ENCODE data around the gene OMP. TPM values are rescaled to one million over a fixed set of nuclear protein-coding genes. Genes with fewer than 3 reads are reported as not detected.

OMP gene
- total RNA-seq, 1 donor from 2014 or later, result not detected

DNA sequence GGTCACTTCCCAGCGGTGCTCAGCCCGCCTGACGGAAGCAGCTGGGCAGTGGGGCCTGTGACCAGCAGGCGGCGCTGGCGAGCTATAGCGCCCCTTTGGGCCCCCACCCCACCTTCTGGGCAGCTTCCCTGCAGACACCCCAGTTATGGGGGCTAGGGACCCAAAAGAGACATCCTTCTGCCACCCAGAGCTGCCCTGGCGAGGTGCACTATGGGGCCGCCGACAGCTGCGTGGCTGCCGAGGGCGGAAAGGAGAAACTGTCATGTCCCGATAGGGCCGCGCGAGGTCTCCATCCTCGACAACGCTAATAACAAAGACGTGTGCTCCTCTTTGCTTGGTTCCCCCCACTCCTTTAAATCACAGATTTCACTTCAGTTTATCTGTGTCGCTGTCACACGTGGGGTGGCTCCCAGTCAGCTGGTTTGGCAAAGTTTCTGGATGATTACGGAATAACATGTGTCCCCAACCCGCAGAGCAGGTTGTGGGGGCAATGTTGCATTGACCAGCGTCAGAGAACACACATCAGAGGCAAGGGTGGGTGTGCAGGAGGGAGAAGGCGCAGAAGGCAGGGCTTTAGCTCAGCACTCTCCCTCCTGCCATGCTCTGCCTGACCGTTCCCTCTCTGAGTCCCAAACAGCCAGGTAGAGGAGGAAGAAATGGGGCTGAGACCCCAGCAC, 24.7 kb downstream of the OMP start:
- no peak for FAIRE-seq
- DNase-seq (ENCODE audit: low read depth), result no peak
- Histone ChIP-seq H3K27me3 (ENCODE audit: control insufficient read depth, insufficient read depth, low read length) (no peaks in the 10 kb centered on the region), H3K4me3 (ENCODE audit: low read depth, low read length) (peak overlapping the region; percentile 12), H3K36me3 (ENCODE audit: control insufficient read depth, insufficient read depth, low read length) (no peaks in the 10 kb centered on the region)
- TF ChIP-seq, protein P1, sequence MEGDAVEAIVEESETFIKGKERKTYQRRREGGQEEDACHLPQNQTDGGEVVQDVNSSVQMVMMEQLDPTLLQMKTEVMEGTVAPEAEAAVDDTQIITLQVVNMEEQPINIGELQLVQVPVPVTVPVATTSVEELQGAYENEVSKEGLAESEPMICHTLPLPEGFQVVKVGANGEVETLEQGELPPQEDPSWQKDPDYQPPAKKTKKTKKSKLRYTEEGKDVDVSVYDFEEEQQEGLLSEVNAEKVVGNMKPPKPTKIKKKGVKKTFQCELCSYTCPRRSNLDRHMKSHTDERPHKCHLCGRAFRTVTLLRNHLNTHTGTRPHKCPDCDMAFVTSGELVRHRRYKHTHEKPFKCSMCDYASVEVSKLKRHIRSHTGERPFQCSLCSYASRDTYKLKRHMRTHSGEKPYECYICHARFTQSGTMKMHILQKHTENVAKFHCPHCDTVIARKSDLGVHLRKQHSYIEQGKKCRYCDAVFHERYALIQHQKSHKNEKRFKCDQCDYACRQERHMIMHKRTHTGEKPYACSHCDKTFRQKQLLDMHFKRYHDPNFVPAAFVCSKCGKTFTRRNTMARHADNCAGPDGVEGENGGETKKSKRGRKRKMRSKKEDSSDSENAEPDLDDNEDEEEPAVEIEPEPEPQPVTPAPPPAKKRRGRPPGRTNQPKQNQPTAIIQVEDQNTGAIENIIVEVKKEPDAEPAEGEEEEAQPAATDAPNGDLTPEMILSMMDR (IDR thresholded peaks at IDR 0.05; ENCODE audit: insufficient read depth, low read length, severe bottlenecking), result peak; percentile 99

DNA sequence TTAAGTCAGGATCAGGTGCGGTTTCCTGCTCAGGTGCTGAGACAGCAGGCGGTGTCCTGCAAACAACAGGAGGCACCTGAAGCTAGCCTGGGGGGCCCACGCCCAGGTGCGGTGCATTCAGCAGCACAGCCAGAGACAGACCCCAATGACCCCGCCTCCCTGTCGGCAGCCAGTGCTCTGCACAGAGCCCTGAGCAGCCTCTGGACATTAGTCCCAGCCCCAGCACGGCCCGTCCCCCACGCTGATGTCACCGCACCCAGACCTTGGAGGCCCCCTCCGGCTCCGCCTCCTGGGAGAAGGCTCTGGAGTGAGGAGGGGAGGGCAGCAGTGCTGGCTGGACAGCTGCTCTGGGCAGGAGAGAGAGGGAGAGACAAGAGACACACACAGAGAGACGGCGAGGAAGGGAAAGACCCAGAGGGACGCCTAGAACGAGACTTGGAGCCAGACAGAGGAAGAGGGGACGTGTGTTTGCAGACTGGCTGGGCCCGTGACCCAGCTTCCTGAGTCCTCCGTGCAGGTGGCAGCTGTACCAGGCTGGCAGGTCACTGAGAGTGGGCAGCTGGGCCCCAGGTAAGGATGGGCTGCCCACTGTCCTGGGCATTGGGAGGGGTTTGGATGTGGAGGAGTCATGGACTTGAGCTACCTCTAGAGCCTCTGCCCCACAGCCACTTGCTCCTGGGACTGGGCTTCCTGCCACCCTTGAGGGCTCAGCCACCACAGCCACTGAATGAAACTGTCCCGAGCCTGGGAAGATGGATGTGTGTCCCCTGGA, 25.5 kb downstream of the OMP start, which contains the start of gene MYO7A:
Gene MYO7A, plus strand, starts transcription at position 327 of the 772 bp plus-strand sequence. CDS start 2,389 bp downstream, outside the sequence.
- H3K27me3 ChIP-seq (ENCODE audit: control insufficient read depth, insufficient read depth, low read length), result no peaks in the 10 kb centered on the region
- no peak for FAIRE-seq
- no peak for DNase-seq (ENCODE audit: low read depth)
- TF ChIP-seq, protein P1 (IDR thresholded peaks at IDR 0.05; ENCODE audit: insufficient read depth, low read length, severe bottlenecking), result no peak
- H3K36me3 ChIP-seq (ENCODE audit: control insufficient read depth, insufficient read depth, low read length), result no peaks in the 10 kb centered on the region
- H3K4me3 ChIP-seq (ENCODE audit: low read depth, low read length), result peak within 1 kb of the TSS; percentile 12

DNA sequence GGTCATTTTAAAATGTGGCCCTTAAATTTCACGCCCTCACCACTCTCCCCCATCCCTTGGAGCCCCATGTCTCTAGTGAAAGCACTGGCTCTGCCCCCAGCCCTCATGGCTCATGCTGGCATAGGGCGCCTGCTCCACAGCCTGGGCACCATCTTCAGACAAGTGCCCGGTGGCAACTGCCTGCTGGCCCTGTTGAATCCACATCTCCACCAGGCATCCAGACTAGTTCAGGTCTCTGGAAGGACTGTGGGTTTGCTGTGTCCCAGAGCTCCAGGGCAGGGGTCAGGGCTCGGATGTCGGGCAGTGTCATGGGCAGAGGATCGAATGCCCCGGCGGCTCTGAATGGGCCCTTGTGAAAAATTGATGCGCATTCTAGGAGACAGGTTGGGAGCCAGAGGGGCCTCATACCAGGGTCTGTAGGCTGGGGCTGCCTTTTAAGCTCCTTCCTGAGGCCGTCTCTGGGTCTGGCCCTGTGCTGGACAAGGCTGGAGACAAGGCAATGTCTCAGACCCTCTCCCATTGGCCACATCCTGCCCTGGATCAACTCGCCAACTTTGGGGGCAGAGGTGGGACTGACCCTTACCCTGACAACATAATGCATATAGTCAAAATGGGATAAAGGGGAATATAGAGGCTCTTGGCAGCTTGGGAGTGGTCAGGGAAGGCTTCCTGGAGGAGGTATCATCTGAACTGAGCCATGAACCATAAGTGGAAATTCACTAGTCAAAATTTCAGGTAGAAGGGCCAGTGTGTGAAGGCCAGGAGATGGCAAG, 26.6 kb downstream of the OMP start:
- no peaks in the 10 kb centered on the region for H3K36me3 ChIP-seq (ENCODE audit: control insufficient read depth, insufficient read depth, low read length)
- no peak for FAIRE-seq
- TF ChIP-seq, protein P1 (IDR thresholded peaks at IDR 0.05; ENCODE audit: insufficient read depth, low read length, severe bottlenecking), result no peak
- DNase-seq (ENCODE audit: low read depth), result no peak
- no peaks in the 10 kb centered on the region for H3K27me3 ChIP-seq (ENCODE audit: control insufficient read depth, insufficient read depth, low read length)
- H3K4me3 ChIP-seq (ENCODE audit: low read depth, low read length), result no peak overlapping the region

DNA sequence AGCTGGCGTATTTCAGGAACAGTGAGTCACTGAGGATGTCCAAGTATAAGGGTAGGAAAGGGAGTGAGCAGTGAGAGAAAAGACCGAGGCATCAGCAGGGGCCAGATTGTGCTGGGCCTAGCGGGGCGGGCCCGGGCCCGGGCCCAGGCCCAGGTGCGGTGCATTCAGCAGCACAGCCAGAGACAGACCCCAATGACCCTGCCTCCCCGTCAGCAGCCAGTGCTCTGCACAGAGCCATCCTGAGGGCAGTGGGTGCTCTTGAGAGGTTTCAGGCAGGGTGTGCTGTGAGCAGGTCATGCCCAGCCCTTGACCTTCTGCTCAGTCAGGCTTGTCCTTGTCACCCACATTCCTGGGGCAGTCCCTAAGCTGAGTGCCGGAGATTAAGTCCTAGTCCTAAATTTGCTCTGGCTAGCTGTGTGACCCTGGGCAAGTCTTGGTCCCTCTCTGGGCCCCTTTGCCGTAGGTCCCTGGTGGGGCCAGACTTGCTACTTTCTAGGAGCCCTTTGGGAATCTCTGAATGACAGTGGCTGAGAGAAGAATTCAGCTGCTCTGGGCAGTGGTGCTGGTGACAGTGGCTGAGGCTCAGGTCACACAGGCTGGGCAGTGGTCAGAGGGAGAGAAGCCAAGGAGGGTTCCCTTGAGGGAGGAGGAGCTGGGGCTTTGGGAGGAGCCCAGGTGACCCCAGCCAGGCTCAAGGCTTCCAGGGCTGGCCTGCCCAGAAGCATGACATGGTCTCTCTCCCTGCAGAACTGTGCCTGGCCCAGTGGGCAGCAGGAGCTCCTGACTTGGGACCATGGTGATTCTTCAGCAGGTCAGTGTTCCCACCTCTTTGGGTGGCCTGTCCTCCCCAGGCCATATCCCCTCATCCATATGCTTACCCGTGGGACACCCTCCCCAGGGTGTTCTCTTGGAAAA, 27.5 kb downstream of the OMP start:
- TF ChIP-seq, protein P1 (IDR thresholded peaks at IDR 0.05; ENCODE audit: insufficient read depth, low read length, severe bottlenecking), result no peak
- no peak overlapping the region for H3K4me3 ChIP-seq (ENCODE audit: low read depth, low read length)
- H3K36me3 ChIP-seq (ENCODE audit: control insufficient read depth, insufficient read depth, low read length), result no peaks in the 10 kb centered on the region
- DNase-seq (ENCODE audit: low read depth) (no peak), FAIRE-seq (no peak)
- no peaks in the 10 kb centered on the region for H3K27me3 ChIP-seq (ENCODE audit: control insufficient read depth, insufficient read depth, low read length)
